ENCODE results near the gene MSMB.

GRCh38 chr10:46006219-46006618 is 39.9 kb downstream of the MSMB start:
- TF ChIP-seq EZH2 (IDR thresholded peaks at IDR 0.05; ENCODE audit: low read depth) (no peak), CTCF (conservative IDR thresholded peaks at IDR 0.05) (no peak)

Data from PC-9 (cell line).